ENCODE data around the gene CHST8.

CHST8 gene

DNA sequence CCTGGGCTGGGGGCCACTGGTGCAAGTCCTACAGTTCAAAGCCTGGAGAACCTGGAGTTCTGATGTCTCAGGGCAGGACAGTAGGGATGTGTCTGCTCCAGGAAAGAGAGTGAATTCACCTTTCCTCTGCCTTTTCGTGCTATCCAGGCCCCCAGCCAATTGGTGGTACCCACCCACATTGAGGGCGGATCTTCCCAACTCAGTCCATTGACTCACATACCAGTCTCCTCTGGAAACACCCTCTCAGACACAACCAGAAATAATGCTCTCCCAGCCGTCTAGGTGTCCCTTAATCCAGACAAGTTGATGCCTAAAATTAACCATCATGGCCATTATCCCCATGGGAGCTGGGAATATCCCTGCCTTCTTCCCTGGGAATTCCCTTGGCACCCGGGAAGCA lies 38.8 kb upstream of the CHST8 start:
- TF ChIP-seq, protein P1, sequence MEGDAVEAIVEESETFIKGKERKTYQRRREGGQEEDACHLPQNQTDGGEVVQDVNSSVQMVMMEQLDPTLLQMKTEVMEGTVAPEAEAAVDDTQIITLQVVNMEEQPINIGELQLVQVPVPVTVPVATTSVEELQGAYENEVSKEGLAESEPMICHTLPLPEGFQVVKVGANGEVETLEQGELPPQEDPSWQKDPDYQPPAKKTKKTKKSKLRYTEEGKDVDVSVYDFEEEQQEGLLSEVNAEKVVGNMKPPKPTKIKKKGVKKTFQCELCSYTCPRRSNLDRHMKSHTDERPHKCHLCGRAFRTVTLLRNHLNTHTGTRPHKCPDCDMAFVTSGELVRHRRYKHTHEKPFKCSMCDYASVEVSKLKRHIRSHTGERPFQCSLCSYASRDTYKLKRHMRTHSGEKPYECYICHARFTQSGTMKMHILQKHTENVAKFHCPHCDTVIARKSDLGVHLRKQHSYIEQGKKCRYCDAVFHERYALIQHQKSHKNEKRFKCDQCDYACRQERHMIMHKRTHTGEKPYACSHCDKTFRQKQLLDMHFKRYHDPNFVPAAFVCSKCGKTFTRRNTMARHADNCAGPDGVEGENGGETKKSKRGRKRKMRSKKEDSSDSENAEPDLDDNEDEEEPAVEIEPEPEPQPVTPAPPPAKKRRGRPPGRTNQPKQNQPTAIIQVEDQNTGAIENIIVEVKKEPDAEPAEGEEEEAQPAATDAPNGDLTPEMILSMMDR (IDR thresholded peaks at IDR 0.05), result no peak

DNA sequence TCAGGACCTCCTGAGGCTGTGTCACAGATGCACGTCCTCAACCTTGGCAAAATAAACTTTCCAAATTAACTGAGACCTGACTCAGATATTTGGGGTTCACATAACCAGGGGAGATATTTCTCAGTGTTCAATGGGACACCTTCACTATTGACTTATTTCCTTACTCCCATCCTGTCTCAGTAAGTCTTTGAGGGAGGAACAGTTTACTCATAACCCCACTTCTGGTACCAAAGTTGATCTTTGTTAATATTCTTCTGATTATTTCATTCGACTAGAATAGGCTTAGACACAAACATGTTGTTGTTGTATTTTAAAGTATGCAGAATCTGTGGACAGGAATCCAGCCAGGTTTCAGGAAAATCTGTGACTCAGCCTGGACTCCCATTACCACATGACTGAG lies 34.6 kb upstream of the CHST8 start:
- no peak for DNase-seq (ENCODE audit: low spot score)
- TF ChIP-seq, protein P1 (IDR thresholded peaks at IDR 0.05), result no peak
- no peak overlapping the region for H3K4me3 ChIP-seq
- H3K27ac ChIP-seq, result no peak overlapping the region

More for the DNA sequence above, 38.8 kb upstream of the CHST8 start:
- no peak overlapping the region for H3K4me3 ChIP-seq
- no peak for DNase-seq (ENCODE audit: low spot score)
- no peak overlapping the region for H3K27ac ChIP-seq

DNA sequence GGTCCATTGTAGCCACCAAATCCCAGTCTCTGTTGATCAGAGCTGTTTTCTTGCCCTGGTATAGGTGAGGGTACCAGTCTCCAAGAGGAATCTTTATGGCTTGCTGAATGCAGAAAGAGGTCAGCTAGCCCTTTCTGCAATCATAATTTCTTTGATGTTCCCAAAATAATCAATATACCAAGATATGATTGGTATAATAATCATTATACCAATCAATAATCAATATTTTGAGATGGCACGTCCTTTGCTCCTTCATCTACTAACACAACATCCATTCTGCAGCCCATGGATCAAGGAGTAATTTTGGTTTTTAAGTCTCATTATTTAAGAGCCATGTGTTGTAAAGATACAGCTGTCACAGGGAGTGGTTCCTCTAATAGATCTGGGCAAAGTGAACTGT lies 31.5 kb upstream of the CHST8 start:
- TF ChIP-seq, protein P1 (IDR thresholded peaks at IDR 0.05), result no peak
- no peak overlapping the region for H3K27ac ChIP-seq
- DNase-seq (ENCODE audit: low spot score), result no peak
- no peak overlapping the region for H3K4me3 ChIP-seq

DNA sequence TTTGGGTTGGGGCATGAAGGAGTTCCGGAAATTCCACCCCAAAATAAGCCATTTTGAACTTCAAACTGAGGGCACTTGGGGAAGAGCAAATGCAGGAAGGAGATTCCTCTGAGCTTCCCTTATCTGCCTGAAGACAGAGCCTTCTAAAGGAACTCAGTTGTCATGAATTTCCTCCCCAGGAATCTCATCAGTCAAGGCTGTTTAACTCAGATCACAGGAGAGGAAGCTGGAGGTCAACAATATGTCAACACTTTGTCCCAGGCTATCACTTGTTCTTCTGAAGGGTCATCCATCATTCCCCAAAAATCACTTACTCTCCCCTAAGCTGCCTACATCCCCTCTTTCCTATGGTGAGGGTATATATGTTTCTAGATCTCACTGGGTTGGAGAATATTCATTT lies 26.0 kb upstream of the CHST8 start:
- H3K27ac ChIP-seq, result no peak overlapping the region
- TF ChIP-seq, protein P1 (IDR thresholded peaks at IDR 0.05), result no peak
- DNase-seq (ENCODE audit: low spot score), result no peak
- no peak overlapping the region for H3K4me3 ChIP-seq

DNA sequence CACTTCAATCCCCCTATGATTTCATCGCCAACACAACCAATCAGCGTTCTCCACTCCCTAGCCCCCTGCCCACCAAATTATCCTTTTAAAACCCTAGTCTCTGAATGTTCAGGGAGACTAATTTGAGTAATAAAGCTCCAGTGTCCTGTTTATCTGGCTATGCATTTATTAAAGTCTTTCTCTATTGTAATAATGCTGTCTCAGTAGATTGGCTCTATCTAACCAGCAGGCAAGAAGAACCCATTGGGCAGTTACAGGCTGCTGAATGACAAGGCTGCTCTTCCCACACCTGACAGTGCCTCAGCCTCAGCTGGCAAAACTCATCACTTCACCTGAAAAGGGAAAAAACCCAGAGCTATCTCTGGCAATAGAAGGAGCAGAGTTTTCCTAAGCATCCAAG lies 20.2 kb upstream of the CHST8 start:
- no peak overlapping the region for H3K4me3 ChIP-seq
- DNase-seq (ENCODE audit: low spot score), result no peak
- H3K27ac ChIP-seq, result no peak overlapping the region
- TF ChIP-seq, protein P1 (IDR thresholded peaks at IDR 0.05), result no peak

DNA sequence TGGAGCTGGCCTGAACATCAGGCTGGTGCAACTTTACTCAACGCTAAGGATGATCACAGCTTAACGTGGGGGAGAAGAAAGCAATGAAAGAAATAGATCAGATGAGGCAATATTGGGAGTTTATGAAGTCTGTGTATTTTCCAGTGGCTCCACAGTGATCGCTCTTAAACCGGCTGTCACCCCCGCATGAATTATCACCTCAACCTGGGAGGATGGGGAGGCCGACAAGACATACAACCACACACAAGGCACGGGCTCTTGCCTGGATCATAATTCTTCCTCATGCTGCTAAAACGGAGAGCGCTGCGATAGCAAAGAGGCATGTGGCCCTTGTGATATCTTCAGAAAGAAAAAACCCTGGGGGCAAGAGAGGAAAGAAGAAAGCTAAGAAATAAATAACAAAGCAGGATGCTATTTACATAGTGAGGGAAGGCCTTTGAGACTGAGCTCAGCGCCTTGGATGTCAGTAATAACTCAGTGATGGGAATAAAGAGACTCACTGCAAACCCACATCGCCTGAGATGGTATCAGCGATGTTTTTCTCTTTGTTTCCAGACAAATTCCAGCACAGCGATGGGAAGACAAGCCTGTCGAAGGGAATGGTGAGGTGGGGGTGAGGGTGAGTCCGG lies 19.1 kb upstream of the CHST8 start:
- no peak overlapping the region for H3K4me3 ChIP-seq
- TF ChIP-seq, protein P1 (IDR thresholded peaks at IDR 0.05), result no peak
- no peak for DNase-seq (ENCODE audit: low spot score)
- H3K27ac ChIP-seq, result no peak overlapping the region

DNA sequence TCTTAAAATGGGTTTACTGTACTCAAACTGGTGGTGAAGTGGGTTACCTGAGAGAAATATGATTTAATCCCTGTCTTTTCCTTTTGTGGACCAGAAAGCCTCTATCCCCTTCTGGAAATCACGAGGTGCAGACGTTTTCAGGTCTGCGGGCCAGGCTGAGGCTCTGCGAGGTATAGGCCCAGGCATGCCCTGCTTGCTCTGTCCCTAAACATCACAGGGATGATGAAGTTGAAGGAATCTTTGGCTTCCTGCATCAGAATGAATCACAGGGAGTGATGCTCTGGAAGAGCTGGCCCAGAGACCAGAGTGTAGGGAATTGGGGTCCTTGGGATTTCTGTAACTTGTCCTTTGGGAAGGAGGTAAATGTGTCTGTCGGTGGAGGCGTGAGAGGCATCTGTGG lies 18.4 kb upstream of the CHST8 start:
- Histone ChIP-seq H3K27ac (no peak overlapping the region), H3K4me3 (no peak overlapping the region)
- no peak for DNase-seq (ENCODE audit: low spot score)
- TF ChIP-seq, protein P1 (IDR thresholded peaks at IDR 0.05), result no peak

All from coronary artery (tissue), 2 donors.